ENCODE data around the gene SYNPO2.
"Not testable (repeated sequence)": the region's sequence is repeated elsewhere in the genome, so short reads cannot be mapped to it uniquely, and the experiment has no call there.

The SYNPO2 gene

DNA sequence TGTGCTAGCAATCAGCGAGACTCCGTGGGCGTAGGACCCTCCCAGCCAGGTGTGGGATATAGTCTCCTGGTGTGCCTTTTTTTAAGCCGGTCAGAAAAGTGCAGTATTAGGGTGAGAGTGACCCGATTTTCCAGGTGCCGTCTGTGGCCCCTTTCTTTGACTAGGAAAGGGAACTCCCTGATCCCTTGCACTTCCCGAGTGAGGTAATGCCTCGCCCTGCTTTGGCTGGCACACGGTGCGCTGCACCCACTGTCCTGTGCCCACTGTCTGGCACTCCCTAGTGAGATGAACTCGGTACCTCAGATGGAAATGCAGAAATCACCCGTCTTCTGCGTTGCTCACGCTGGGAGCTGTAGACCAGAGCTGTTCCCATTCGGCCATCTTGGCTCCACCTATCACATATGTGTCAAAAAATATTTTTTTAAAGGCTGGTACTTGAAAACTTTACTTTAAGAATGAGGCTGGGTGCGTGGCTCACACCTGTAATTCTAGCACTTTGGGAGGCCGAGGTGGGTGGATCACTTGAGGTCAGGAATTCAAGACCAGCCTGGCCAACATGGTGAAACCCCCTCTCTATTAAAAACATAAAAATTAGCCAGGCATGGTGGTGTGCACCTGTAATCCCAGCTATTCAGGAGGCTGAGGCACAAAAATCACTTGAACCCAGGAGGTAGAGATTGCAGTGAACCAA lies 179.2 kb downstream of the SYNPO2 start:
- DNase-seq (ENCODE audit: low spot score): not testable (repeated sequence)

DNA sequence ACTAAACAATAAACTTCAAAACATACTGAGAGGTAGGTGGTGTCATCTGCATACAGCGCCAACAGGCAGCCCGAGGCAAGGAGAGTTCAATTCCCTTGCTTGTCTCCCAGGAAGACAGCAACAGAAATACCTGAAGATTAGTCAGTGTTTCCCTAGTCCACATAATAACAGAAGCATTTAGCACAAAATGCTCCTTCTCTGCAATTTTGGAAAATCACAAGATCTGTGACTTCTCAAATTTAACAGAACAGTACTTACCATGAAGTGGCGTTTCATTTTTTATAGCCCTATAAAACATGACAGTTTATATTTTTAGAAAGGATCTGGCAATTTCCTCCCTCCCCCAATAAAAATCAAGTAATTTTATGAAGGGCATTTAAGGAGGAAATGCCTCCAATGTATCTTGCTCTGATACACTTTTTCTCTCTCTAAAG lies 179.9 kb downstream of the SYNPO2 start:
- DNase-seq (ENCODE audit: low spot score): no peak

DNA sequence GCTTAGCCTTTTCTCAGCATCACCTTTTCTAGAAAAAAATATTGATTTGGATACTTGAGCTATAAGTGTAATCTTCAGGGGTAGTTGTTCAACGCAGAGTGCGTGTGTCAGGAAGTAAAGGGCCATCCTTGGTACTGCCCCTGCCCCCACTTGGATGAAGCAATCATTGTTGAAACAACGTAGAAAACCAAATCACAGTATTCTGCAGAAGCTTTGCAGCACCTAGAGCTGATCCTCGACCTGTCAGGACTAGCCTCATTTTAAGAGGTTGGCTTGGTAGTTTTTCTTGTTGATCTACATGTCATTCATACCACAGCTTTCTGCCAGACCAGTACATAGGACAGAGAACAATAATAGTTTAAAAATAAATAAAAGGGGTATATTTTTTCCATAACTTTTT lies 181.6 kb downstream of the SYNPO2 start:
- DNase-seq (ENCODE audit: low spot score): no peak

DNA sequence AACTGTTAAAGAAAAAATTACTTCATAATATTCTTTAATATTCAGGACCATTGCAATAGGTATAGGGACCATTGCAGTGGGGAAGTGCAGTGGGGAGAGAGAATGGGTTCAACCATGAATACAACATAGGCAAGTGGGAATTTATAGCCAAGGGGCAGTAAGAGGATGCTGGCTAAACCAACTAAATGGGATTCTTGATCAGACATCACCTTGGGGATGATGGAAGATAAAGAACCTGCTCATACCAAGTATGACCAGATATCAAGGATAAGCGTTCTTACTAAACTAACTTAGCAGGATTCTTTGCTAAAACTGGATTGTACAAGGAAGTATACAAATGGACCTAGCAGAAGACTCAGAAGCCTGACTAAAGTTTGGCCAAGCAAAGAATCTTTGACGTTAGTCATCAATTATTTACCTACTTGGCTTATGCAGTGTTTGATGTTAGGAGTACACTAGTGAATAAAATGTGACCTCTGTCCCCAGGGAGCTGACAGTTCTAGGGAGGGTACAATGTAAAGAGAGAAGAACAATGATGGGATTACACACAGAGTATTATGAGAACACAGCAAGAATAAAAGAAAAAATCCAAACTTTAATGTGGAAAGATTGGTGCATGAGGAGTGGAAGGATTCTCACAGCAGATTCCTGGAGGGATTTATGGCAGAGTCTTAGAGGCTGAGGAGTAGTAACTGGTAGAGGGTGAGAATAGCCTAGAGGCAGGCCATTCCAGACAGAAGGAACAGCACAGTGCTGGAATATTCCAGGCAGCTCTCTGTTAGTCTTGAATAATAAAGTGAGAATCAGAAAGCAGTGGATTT lies 192.3 kb downstream of the SYNPO2 start:
- no peak for DNase-seq (ENCODE audit: low spot score)

DNA sequence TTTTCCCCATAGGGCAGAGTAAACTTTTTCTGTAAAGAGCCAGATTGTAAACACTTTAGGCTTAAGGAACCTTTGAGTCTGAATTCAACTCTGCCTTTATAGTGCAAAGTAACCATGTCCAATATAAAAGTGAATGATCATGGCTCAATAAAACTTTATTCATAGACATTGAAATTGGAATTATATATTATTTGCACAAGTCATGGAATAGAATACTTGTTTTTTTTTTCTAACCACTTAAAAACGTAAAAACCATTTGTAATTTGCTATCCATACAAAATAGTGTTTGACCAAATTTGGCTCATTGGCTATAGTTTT lies 192.8 kb downstream of the SYNPO2 start:
- no peak for DNase-seq (ENCODE audit: low spot score)

DNA sequence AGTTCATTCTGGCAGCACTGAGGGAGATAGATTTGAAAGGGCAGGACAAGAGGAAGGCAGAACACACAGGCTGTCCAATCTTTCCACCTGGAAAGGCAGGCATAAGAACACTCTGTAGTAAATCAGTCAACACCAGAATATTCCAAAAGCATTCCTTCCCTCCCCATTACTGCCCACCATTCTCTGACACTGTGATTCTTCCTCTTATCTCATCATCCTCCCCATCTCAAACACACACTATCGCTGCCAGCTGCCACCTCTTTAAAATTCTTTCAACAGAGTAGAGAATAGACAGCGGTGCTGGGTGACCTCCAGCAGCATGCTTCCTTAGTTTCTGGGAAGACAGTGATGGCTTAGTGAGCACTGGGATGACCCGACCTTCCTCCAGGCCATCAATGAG lies 193.3 kb downstream of the SYNPO2 start:
- no peak for DNase-seq (ENCODE audit: low spot score)

DNA sequence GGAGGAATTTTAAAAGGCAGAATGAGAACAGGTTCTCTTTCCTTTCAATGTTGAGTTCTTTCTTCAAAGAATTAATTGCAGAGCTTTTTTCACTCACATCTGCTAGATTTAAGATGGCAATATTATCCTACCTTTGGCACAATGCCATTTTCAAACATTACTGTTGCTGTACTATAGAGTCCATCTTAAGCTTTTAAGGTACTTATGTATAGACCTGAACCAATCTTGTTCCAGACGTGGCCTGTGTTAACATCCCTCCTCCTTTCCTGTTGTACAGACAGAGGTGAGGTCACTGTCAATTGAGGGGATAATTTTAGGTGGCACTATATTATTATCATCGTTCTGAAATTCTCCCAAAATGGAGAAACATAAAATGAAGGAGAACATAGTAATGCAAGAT lies 194.0 kb downstream of the SYNPO2 start:
- no peak for DNase-seq (ENCODE audit: low spot score)

DNA sequence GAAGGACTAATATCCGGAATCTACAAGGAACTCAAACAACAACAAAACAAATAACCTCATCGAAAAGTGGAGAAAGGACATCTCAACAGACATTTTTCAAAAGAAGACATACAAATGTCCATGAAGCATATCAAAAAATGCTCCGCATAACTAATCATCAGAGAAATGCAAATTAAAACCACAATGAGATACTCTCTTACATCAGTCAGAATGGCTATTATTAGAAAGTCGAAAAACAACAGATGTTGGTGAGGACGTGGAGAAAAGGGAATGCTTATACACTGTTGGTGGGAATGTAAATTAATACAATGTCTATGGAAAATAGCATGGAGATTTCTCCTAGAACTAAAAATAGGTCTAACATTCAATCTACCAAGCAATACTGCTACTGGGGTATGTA lies 195.9 kb downstream of the SYNPO2 start:
- no peak for DNase-seq (ENCODE audit: low spot score)

DNA sequence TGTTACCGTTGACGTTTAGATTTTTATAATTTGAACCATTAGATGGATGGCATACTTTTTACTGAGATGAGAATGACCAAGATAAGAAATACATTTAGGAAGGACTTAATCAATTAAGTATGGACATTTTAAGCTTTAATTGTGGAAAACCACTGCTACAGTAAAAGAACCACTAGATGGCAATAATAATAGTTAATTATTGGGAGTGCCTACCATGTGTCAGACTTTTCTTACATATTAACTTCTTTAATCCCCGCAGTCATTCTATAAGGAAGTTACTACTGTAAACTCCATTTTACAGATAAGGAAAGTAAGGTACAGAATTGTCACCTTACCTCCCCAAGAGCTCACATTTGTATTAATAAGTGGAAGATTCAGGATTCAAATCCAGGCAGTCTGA lies 198.5 kb downstream of the SYNPO2 start:
- DNase-seq (ENCODE audit: low spot score): no peak

DNA sequence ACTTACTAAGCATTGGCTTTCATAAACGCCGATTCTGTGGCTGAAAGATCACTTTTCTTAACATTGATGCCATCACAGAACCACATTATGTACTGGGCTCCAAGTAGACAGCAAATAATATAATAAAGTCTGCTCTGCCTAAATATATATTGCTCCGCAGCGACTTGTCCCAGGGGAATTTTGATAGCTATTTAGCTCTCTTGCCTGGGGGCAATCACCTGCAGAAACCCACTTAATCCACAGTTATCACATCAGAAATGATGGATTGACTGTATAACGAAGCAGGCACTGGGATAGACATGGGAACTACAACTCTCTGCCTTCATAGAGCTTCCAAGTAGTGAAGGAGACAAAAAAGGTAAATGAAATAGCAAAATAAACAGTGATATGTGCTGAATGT lies 199.0 kb downstream of the SYNPO2 start:
- no peak for DNase-seq (ENCODE audit: low spot score)

DNA sequence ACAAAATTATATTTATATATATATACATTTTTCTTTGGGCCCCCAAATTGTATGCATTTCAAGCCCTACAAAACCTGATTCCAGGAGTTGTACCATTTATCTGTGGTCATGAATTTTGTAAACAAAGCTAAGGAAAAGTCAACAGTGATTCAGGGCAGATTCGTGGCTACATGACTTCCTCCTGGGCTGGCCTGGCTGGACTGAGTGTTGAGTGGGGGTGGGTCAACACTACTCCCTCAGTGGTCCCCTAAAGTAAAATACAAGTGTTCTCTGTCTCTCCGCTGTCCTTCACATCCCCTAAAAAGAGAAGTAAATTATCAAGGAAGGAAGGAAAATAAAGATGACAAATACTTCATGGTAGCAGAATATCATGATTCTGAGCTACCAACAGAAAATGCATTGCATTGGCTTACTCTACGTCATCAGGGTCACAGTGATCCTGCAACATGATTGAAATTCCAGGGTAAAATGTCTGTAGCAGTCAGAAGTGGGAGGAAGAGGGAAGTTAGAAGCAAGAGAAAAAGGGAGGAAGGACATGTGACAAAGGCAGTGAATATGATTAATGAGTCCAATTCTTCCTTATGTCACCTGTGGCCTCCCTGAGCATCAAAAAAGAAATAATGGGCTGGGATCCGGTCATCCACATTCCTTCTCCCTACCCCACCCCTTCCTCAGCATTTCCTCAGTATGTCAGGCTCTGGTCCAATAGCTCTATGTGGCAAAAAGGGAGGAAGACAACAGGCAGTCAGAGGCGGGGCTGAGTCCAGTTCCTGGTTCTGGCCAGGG lies 204.6 kb downstream of the SYNPO2 start:
- no peak for DNase-seq (ENCODE audit: low spot score)

DNA sequence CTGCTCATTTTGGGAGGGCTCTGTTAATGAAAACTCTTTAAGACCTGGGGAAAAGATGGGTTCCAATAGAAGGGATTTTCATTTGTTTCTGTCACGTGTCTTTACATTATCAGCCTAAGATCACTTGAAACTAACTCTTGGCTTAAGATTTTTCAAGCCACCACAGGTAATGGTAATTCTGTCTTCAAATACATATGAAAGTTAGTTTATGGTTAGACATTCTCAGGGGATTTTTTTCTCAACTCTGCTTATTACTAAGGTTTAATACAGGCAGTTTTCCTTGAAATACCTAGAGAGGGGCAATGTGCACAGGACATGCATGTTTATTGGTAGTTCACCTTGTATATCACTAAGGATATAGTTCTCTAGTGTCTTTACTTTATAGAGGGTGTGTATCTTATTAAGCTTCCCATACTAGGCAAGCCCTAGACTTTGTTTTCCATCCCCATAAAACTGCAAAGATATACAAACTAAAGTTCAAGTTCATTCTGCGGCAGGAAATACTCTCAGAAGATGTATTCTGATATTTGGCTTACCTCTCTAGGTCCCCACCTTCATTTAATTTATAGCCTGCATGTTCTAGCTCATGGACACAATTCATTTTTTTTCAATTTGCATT lies 208.7 kb downstream of the SYNPO2 start:
- no peak for DNase-seq (ENCODE audit: low spot score)

DNA sequence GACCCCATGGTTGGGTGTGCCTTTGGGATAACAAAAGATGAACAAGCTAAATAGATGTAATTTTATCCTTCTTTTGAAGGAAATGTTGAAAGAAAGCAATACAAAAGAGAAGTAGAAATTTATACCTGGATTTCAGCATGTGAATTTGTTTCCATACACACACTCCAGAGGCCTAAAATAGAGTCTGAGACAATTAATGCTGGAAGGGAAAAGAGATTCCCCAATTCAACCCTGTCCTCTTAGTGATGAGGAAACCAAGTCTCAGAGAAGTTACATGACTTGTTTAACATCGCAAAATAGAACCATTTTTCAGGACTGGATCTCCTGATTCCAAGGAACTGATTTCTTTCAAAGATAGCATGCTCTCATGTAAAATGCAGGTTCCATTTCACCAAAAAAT lies 209.7 kb downstream of the SYNPO2 start:
- DNase-seq (ENCODE audit: low spot score): no peak

DNA sequence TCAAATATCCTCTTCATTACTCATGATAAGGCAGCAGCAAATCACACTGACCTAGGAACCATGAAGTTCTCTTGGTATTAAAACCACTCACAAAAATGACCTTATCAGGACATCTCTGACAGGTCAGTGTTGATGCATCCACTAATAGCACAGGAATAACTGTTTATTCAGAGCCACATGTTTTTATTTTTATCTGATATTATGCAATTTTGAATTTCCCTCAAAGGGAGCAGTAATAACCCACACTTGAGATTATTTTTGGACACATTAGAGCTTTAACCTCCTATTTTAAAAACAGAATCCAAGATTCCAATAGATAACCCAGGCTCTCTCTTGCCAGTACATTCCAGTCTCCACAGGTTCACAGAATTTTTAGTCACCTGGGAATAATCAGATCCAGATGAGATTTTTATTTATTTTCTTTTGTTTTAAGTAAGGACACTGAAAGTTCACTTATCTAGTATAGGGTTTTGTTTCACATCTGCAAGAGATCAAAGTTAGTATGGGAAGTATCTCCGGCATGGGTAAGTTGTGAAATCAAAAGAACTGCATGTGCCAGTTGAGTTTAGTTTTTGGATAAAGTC lies 210.7 kb downstream of the SYNPO2 start:
- no peak for DNase-seq (ENCODE audit: low spot score)

DNA sequence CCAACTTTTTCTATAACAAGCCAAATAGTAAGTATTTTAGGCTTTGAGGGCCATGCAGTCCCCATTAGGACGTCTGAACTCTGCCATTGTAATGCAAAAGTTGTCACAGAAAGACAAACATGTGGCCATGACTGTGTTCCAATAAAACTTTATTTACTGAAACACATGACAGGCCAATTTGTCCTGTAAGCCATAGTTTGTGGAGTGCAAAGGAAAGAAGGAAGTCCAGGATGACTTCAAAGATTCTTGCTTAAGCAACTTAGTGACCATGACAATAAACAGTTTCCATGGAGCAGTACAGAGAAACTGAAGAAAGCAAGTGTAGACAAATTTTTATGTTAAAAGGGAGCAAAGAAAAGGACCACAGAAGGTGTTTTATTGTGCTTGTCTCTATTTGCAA lies 212.0 kb downstream of the SYNPO2 start:
- no peak for DNase-seq (ENCODE audit: low spot score)

DNA sequence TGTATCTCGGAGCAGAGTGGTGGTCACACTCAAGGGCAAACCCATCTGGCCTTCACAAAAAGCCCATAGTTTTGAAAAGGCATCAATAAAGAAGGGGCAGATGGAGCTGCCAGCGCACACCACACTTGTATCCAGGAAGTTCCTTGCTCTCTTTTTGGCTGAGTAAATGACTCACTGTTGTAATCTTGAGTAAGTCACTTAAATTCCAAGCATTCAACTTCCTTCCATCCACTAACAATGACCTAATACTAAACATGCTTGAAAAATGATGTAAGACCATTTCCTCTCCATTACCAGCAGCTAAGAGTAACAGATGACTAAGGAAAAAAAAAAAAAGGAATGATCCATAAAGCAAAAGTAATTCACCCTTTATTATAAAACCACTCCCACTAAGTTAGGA lies 214.6 kb downstream of the SYNPO2 start:
- DNase-seq (ENCODE audit: low spot score): no peak

DNA sequence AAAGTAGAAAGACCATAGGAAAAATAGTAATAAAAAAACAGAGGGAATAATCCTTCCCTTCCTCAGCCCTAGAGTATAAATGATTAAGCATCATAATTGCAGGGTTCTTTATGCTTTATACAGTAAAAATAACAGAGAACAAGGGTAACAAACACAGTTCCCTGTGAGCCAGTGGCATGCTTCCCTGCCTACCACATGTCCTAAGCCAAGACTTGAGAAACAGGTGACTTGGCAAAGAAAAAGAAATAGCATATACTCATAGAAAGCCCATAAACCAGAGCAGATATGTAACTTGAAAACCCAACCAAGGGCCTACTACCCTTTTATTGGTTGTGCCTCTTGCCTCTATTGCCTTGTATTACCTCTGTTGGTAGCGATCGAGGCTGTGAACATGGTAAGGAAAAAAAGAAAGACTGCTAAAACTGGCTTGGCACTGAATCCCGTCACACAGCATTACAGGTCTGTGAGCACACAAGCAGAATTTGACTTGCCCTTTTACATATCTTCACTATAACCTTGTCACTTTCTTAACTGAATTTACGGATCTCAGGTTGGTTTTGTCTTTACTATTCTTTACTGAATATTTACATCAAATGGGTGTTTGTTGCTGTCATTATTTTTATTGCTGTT lies 216.1 kb downstream of the SYNPO2 start:
- DNase-seq (ENCODE audit: low spot score): no peak

DNA sequence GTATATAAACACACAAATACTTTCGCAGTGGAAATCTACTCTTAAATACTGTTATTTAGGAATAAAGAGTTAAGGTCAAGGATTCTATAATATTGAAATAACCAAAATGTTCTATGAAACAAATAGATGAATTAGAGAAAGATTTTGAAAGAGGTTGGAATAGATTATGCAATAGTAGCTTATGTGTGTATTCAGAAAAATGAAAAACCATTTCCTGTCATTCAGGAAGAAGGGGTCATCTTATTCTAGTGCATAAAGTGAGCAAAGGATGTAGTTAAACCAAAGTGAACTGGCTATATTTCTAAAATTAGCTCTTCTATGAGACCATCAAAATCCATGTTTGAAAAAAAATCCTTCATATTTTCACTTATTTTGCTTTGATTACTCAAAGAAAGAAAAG lies 217.0 kb downstream of the SYNPO2 start:
- no peak for DNase-seq (ENCODE audit: low spot score)

DNA sequence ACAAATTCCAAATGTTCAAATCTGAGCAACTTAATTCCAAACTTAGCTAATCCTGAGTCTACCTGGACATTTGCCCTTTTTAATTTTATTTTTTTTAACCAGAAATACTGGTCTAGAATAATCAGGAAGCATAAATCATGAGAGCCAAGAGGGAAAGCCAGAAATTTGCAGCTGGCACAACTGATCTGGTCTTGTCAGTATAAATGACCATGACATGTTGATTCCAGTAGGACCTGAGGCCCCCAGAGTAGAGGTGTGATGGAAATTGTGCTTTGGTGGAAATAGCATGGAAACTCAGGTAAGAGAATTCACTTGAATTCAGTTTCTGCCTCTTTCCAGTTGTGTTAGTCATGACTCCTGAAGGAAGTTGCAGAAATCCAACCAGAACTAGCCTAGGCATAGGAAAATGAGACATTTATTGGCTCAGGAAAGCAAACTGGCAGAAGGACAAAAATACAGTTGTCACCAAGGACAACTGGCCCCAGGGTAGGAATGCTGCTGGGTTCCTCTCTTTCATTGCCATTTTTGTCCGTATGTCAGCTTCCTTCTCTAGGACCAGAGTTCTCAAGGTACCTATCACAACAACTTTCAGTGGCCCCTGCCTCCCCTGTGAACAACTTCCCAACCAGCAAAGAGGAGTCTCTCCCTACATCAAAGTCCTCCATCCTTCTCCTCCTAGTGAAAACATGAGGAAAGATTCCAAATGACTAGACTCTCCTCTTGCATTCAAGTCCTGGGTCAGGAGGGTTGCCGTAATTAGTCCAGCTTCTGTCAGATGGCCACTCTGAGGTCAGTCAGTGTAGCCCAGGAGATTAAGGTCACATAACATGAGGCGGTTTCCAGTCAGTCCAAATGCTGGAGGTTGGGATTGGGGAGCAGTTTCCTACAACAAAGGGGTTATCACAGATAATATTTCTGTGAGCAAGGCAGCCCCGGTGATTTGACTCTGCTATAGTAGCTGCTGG lies 217.7 kb downstream of the SYNPO2 start:
- no peak for DNase-seq (ENCODE audit: low spot score)

DNA sequence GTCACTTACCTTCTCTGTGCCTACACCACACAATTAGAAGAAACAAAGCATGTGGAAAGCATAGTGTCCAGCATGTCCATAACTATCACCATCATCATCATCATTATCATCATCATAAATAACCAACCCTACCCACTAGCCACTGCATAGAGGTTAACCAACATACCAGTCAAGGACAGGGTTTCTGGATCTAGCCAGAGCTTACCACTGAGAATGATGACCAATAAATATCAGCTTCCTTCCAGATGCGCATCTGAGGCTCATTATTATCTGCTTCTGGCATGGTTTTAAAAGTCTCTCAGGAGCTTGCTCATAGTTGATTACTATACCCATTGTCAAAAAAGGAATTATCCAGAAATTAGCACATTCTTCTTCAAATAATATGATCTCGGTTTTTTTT lies 221.5 kb downstream of the SYNPO2 start:
- DNase-seq (ENCODE audit: low spot score): no peak
